ENCODE measurements around the gene MICA.
A peak's percentile ranks its signal among the peaks of the same experiment; 100 is the strongest.

The MICA gene

DNA sequence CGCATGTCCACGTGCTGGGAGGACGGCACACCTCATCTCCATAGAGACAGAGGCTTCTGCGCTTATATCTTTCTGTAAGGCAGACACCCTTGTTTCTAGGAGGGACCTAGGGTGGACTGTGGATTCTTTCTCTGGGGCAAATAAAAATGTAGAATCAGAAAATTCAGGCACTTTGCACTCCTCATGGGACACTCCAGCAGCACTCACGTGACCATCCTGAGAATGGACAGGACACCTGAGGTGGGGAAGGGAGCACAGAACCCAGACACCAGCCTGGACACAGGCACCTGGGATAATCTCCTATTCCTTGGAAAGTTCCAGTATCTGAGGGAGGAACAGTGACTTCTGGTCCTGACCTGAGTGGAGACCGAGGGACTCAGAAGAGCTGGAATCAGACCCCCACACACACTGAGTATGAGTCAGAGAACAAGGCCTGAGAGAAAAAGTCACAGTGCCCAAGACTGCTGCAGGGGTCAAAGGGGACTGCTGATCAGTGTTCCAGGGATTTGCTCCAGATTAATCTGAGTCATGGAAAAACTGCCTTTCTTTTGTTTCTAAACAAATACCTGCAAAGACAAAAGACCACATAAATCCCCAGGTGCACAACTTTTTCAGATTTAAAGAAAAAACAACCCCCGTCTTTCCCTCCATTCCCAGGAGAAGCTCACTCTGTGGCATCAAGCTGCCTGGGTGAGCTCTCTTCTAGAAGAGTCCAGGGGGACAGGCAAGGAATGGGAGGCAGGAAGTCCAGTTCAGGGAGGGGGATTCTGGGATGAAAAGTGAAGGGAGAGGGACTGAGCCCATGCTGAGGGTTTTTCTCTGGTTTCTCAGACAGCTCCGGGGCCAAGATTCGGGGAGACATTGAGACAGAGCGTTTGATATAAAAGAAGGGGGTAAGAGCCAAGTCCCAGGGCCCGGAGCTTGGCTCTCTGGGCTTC, 58.9 kb downstream of the MICA start:
- no peak for DNase-seq

DNA sequence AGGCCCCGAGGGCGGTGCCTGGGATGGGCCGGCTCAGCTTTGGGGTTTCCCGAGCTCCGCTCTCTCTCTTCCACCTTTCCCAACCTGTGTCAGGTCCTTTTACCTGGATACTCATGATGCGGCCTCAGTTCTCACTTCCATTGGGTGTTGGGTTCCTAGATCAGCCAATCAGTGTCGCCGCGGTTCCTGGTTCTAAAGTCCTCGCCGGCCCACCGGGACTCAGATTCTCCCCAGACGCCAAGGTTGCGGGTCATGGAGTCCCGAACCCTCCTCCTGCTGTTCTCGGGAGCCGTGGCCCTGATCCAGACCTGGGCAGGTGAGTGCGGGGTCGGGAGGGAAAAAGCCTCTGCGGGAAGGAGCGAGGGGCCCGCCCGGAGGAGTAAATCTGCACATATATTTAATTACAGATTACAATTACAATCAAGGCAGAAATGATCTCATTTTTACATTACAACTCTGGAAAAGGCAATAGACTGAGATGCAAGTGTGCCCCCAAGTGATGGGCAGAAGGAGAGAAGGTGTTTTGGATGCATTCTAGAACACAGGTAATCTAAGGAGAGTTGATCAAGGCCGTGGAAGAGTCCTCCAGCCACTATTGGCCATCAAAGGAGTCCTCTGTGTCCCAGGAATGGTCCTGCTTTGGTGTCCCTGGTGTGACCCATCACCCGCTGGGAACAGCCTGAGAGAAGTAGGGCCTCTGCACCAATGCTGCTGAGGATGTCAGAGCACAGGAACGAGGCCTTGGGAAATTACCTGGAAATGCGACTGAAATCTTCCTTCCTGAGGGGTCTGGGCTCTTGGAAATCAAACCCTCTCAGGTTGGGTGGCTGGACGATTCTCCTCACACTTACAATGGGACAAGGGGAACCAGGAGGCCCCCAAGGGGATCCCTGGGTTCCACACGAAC, 59.8 kb downstream of the MICA start:
- DNase-seq: peak; percentile 91

DNA sequence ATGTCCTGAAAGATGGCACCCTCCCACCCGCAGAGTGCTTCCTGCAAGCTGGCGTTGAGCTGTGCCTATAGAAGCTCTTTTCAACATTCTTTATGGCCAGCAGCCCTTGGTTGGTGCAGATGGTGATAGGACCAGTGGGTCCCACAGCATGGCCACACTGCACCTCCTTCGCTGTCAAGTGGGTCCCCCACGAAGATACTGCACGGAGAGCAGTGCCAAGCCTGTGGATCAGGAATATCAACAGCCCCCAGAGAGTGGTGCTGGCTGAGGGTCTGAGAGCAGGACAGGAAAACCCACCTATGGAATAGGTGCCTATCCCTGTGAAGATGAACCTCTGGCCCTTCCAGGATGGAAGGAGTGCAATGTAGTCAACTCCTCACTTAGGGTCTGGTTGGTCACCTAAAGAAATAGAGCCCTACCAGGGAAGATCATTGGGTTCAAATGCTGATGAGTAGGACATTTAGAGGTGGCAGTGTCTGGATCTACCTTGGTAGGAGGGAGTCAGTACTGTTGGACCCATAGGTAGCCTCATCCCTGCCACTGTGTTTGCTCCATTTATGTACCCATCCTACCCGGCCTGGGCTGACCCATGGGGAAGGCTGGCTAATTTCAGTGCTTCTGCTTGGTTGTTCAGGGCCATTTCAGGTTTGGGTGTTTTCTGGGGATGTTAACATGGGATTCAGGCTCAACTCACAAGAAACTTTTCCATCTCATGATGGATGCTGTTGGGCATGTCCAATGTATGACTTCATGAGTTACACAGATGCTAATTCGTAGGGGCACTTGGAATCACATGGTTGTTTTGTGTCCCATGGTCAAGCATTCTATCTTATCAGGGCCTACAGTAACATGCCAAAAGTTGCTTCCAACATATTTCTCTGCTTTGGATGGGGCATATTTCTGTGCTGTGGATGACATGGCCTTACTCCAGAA, 61.1 kb downstream of the MICA start:
- no peak for DNase-seq

All from stimulated activated CD4-positive, alpha-beta T cell treated with anti-CD3 and anti-CD28 coated beads, Interleukin-15, amount 100 ng/mL, for 24 hours (primary cell).